Heart left ventricle (tissue), 16 donors: ENCODE results near the gene SLC9C2. TPM values are rescaled to one million over a fixed set of nuclear protein-coding genes. Genes with fewer than 3 reads are reported as not detected.

ENCODE experiments used
- ATAC-seq, 4 donors: fragments of 200-7000 bp; cut with Tn5 transposase; one replicate each; pipeline ENCODE4 v1.9.1; 2020 to 2022; ENCODE audit warnings: moderate library complexity in 4 of 4, mild to moderate bottlenecking in 3 of 4, moderate number of reproducible peaks in 1 of 4
- DNase-seq, 5 donors: peaks; one replicate each; pipeline ENCODE4 v3.0.0-alpha.2; 2020
- H3K27ac ChIP-seq, 12 donors: fragments of 200-600 bp; sonication (generic) in 4 of 12; one replicate each; pipeline versions ENCODE4 v1.5.0 to v1.8.0; 2016 to 2022; ENCODE audit warnings: mild to moderate bottlenecking in 2 of 12
- H3K27me3 ChIP-seq, 9 donors: fragments of 200-600 bp; sonication (generic) in 2 of 9; one replicate each; pipeline versions ENCODE4 v1.5.1 to v1.8.0; 2016 to 2022; ENCODE audit warnings: mild to moderate bottlenecking in 3 of 9
- H3K36me3 ChIP-seq, 9 donors: fragments of 200-600 bp; sonication (generic) in 2 of 9; one replicate each; pipeline versions ENCODE4 v1.5.0 to v1.8.0; 2018 to 2022; ENCODE audit warnings: mild to moderate bottlenecking in 2 of 9
- H3K4me1 ChIP-seq, 12 donors: fragments of 200-600 bp; sonication (generic) in 4 of 12; one replicate each; pipeline versions ENCODE4 v1.5.0 to v1.8.0; 2016 to 2022; ENCODE audit warnings: mild to moderate bottlenecking in 3 of 12
- H3K4me3 ChIP-seq, 12 donors: fragments of 200-600 bp; sonication (generic) in 4 of 12; one replicate each; pipeline versions ENCODE4 v1.5.0 to v1.8.0; 2017 to 2022; ENCODE audit warnings: mild to moderate bottlenecking in 9 of 12, moderate library complexity in 4 of 12
- H3K9me3 ChIP-seq, 12 donors: fragments of 200-600 bp; sonication (generic) in 4 of 12; one replicate each; pipeline versions ENCODE4 v1.5.0 to v1.8.0; 2016 to 2022; ENCODE audit warnings: mild to moderate bottlenecking in 1 of 12
- CTCF ChIP-seq, 12 donors: fragments of 200-600 bp; sonication (generic) in 4 of 12; IDR thresholded peaks; one replicate each; pipeline versions ENCODE4 v1.5.0 to v1.8.0; 2018 to 2022; ENCODE audit warnings: antibody characterized with exemption in 12 of 12, mild to moderate bottlenecking in 5 of 12
- POLR2A ChIP-seq, 2 donors: fragments of 450-650 bp; IDR thresholded peaks; one replicate each; pipeline ENCODE4 v1.6.1; 2017; ENCODE audit warnings: antibody characterized with exemption in 2 of 2, mild to moderate bottlenecking in 2 of 2, moderate library complexity in 2 of 2
- WGBS, 4 donors: extraction: QIAGEN DNeasy Blood & Tissue Kit in 2 of 4; methylation state at CpG; one replicate each; pipeline versions ENCODE4 v1.1.5 to v1.1.7; 2013 to 2018; 5-methylcytosine and 5-hydroxymethylcytosine counted together
- intact Hi-C, 10 donors: fragments of 100-400 bp; cut with DNase I; formaldehyde crosslinking; loops; one replicate each; pipeline versions ENCODE4 v1.11.1 to v1.14.2; 2022
- polyA plus RNA-seq, 2 donors: library from polyadenylated mRNA; stranded (reverse); fragments of 200-250 nt; gene quantifications; one replicate each; pipeline ENCODE4 v1.2.3, GENCODE V29; 2013
- total RNA-seq, 9 donors: library from RNA; depleted of rRNA in 2 of 9; stranded (reverse); fragments of >200 nt in 2 of 9; fragmentation: NEBNext Ultra II Directional in 3 of 9; extraction: Animal tissue kit (Norgen Biotek cat#: 25700) in 3 of 9; gene quantifications; one replicate each; pipeline versions ENCODE4 v1.1.0 to v1.2.4, GENCODE V29; 2016 to 2023
- donor health status: ischemic (EF 13 %, LVEDD 7.1; RV severe dilation, severe dysfunction).
- donor health status: healthy with polysubstance abuse.
- donor health status: DM: no; HTN: yes; CAD: no.
- donor health status: DM: no; HTN: no; CAD: no.
- donor health status: ischemic (EF 25% LVEDD 6.9; RV normal size, moderate dysfunction).
- donor health status: ischemic (EF 25% LVEDD 5.7; RV mildly dilated, moderate dysfunction).
- donor health status: healthy.
- donor health status: DM: yes; HTN: yes; CAD: no.
- donor health status: ischemic (EF 35%, LVEDD 5.7; RV mildly dilated, moderate dysfunction).
- donor health status: nonischemic (EF 11% LVEDD 7.7; RV severe dilation, severe dysfunction).
- donor health status: DM: yes; HTN: yes; CAD: no.
- donor health status: PGD.
- donor health status: ischemic (EF 29% LVEDD 5.4; RV normal size, mild dysfunction).
- donor health status: nonischemic (EF 23%, LVEDD 6.1; RV moderate dilation, normal function).

Gene SLC9C2
- total and polyA plus RNA-seq, 11 donors, result 0.09 to 1.8 (median 0.17) TPM; not detected in 8

- Histone ChIP-seq H3K9me3 (no peaks in the 10 kb centered on the region), H3K27ac (no peak overlapping the region), H3K27me3 (no peaks in the 10 kb centered on the region), H3K36me3 (no peaks in the 10 kb centered on the region), H3K4me1 (no peaks in the 10 kb centered on the region), H3K4me3 (no peak overlapping the region)
- intact Hi-C loops, result no loop called here
- ATAC-seq (no peak), DNase-seq (no peak)
- TF ChIP-seq CTCF (IDR thresholded peaks at IDR 0.05) (no peak), POLR2A (IDR thresholded peaks at IDR 0.05) (no peak)
- 89 to 94% (median 91%) methylated on average over 4 of the region's 4 CpGs for WGBS, 4 donors
These were observed 98.6 kb downstream of the SLC9C2 start for GRCh38 chr1:173504268-173504667.

DNA sequence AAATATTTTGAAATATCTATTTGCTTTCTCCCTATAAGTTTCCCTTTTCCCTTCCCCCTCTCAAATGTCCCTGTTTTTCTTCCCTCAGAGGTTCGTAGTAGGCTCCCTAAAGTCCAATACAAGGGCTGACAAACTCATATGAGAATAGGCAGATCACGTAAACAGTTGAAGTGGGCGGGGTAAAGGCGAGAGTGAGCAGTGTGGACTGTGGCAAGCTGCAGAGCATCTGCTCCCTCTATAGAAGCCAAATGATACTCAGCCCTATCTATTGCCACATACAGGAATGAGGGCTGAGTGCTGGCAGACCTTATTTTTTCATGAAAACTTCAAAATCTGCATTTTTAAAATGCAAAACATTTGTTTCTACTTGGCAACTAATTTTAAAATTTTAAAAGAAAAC is 99.5 kb downstream of the SLC9C2 start:
- intact Hi-C loops, result no loop called here
- Histone ChIP-seq H3K27ac (no peak overlapping the region), H3K36me3 (no peaks in the 10 kb centered on the region), H3K4me3 (no peak overlapping the region), H3K27me3 (no peaks in the 10 kb centered on the region), H3K4me1 (no peaks in the 10 kb centered on the region), H3K9me3 (no peaks in the 10 kb centered on the region)
- WGBS, 4 donors, result 29 to 55% (median 41%) methylated on average over 4 of the region's 4 CpGs
- no peak for DNase-seq
- no peak for ATAC-seq
- no peak for TF ChIP-seq CTCF (IDR thresholded peaks at IDR 0.05)
- no peak for TF ChIP-seq POLR2A (IDR thresholded peaks at IDR 0.05)

DNA sequence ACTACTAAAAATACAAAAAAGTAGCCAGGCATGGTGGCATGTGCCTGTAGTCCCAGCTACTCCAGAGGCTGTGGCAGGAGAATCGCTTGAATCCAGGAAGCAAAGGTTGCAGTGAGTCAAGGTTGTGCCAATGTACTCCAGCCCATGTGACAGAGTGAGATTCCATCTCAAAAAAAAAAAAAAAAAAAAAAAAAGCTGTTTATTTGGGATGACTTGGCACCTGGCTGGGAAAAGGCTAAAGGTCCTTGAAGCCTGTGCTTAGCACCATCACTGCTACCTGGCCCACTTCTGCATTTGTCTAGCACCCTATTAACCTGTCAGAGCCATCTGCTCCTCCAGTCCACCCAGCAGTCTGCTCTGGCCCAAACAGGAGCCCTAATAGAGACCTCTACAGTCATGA is 100.8 kb downstream of the SLC9C2 start:
- Histone ChIP-seq H3K9me3 (no peaks in the 10 kb centered on the region), H3K27me3 (no peaks in the 10 kb centered on the region)
- intact Hi-C loops, result no loop called here

GRCh38 chr1:173499729-173500128 is 103.1 kb downstream of the SLC9C2 start:
- no peaks in the 10 kb centered on the region for H3K9me3 ChIP-seq
- H3K27ac ChIP-seq, result no peak overlapping the region
- H3K27me3 ChIP-seq, result no peaks in the 10 kb centered on the region
- no peak overlapping the region for H3K4me3 ChIP-seq
- ATAC-seq (no peak), DNase-seq (no peak)
- TF ChIP-seq CTCF (IDR thresholded peaks at IDR 0.05), result no peak
- no peak for TF ChIP-seq POLR2A (IDR thresholded peaks at IDR 0.05)
- no peaks in the 10 kb centered on the region for H3K36me3 ChIP-seq
- intact Hi-C loops, result no loop called here
- WGBS, 4 donors, result 61 to 76% (median 71%) methylated on average over 4 of the region's 4 CpGs
- no peaks in the 10 kb centered on the region for H3K4me1 ChIP-seq

More for the DNA sequence above, 100.8 kb downstream of the SLC9C2 start:
- H3K36me3 ChIP-seq, result no peaks in the 10 kb centered on the region
- no peak overlapping the region for H3K27ac ChIP-seq
- no peaks in the 10 kb centered on the region for H3K4me1 ChIP-seq
- ATAC-seq, result no peak
- no peak overlapping the region for H3K4me3 ChIP-seq
- TF ChIP-seq CTCF (IDR thresholded peaks at IDR 0.05), result no peak
- TF ChIP-seq POLR2A (IDR thresholded peaks at IDR 0.05), result no peak
- 89 to 95% (median 95%) methylated on average over 1 of the region's 1 CpG for WGBS, 4 donors
- no peak for DNase-seq
